ENCODE data around the gene CYP2C18.
"Not testable (repeated sequence)": the region's sequence is repeated elsewhere in the genome, so short reads cannot be mapped to it uniquely, and the experiment has no call there.

CYP2C18 gene

GRCh38 chr10:94747137-94747536 is 63.6 kb downstream of the CYP2C18 start:
- no peak for DNase-seq (ENCODE audit: low read depth in 2 of 2)

GRCh38 chr10:94747838-94748237 is 64.3 kb downstream of the CYP2C18 start:
- no peak for DNase-seq (ENCODE audit: low read depth in 2 of 2)

- DNase-seq (ENCODE audit: low read depth in 2 of 2), result no peak
These were observed 74.4 kb downstream of the CYP2C18 start for GRCh38 chr10:94757916-94758315.

GRCh38 chr10:94760586-94761178 is 77.2 kb downstream of the CYP2C18 start:
- DNase-seq (ENCODE audit: low read depth in 2 of 2), result no peak

- no peak for DNase-seq (ENCODE audit: low read depth in 2 of 2)
These were observed 78.9 kb downstream of the CYP2C18 start, which contains the start of gene CYP2C19 for GRCh38 chr10:94762393-94762792. CYP2C19 (plus strand) TSS chr10:94762681; CDS start chr10:94762706, 25 bp downstream.

GRCh38 chr10:94775425-94775824 is 91.9 kb downstream of the CYP2C18 start:
- not testable (repeated sequence) for DNase-seq (ENCODE audit: low read depth in 2 of 2)

GRCh38 chr10:94777886-94778458 is 94.4 kb downstream of the CYP2C18 start:
- no peak for DNase-seq (ENCODE audit: low read depth in 2 of 2)

GRCh38 chr10:94780844-94781243 is 97.3 kb downstream of the CYP2C18 start:
- DNase-seq (ENCODE audit: low read depth in 2 of 2), result no peak

GRCh38 chr10:94784256-94784655 is 100.7 kb downstream of the CYP2C18 start:
- no peak for DNase-seq (ENCODE audit: low read depth in 2 of 2)

GRCh38 chr10:94785211-94785610 is 101.7 kb downstream of the CYP2C18 start:
- no peak for DNase-seq (ENCODE audit: low read depth in 2 of 2)

All from activated CD8-positive, alpha-beta memory T cell treated with anti-CD3 and anti-CD28 coated beads for 4 hours (primary cell).